ENCODE data around the gene CLK3. TPM values are rescaled to one million over a fixed set of nuclear protein-coding genes. Genes with fewer than 3 reads are reported as not detected.

Gene CLK3
- total and polyA plus RNA-seq, 2 of the 13 experiments (the other 11 are each of a cell fraction or from before 2014, with no cell fraction given) = 41.5 to 82.0 TPM

DNA sequence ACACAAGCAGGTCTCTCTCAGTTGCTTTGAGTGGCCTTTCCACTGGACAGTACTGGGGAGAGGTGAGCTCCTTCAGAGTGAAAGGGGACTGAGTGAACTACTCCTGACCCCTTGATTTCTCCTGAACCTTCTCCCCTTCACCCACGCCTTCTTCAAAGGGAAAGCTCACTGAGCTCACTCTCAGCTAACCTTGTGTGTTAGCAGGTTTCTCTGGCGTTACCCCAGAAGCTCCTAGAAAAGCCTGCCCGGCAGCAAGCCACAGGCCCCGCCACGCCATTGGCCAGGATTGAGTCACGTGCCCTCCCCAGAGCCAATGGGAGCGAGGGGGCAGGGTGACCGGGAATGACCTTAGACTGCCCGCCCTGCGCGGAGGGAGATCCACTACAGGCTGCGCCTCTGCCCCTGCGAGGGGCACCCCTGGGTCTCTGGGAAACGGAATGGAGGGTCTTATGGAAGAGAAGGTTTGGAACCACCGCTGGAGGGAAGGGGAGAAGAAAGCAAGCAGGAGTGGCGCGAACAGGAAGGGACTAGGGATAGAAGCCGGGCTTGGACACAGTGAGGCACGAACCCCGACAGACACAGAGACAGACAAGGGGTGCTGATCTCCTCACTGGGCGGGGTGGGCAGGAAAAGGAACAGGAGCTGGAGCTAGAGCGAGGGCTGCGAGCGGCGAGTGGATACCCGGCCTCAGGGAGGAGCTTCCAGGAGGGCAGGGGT is 17.4 kb upstream of the CLK3 start (continued):
- TF ChIP-seq, protein P1, sequence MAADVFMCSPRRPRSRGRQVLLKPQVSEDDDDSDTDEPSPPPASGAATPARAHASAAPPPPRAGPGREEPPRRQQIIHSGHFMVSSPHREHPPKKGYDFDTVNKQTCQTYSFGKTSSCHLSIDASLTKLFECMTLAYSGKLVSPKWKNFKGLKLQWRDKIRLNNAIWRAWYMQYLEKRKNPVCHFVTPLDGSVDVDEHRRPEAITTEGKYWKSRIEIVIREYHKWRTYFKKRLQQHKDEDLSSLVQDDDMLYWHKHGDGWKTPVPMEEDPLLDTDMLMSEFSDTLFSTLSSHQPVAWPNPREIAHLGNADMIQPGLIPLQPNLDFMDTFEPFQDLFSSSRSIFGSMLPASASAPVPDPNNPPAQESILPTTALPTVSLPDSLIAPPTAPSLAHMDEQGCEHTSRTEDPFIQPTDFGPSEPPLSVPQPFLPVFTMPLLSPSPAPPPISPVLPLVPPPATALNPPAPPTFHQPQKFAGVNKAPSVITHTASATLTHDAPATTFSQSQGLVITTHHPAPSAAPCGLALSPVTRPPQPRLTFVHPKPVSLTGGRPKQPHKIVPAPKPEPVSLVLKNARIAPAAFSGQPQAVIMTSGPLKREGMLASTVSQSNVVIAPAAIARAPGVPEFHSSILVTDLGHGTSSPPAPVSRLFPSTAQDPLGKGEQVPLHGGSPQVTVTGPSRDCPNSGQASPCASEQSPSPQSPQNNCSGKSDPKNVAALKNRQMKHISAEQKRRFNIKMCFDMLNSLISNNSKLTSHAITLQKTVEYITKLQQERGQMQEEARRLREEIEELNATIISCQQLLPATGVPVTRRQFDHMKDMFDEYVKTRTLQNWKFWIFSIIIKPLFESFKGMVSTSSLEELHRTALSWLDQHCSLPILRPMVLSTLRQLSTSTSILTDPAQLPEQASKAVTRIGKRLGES (CRISPR knock-in tag; IDR thresholded peaks at IDR 0.05; ENCODE audit: borderline replicate concordance) = no peak
- TF ChIP-seq, protein P2, sequence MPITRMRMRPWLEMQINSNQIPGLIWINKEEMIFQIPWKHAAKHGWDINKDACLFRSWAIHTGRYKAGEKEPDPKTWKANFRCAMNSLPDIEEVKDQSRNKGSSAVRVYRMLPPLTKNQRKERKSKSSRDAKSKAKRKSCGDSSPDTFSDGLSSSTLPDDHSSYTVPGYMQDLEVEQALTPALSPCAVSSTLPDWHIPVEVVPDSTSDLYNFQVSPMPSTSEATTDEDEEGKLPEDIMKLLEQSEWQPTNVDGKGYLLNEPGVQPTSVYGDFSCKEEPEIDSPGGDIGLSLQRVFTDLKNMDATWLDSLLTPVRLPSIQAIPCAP (CRISPR knock-in tag; IDR thresholded peaks at IDR 0.05; ENCODE audit: low read depth) = no peak
- no peak for TF ChIP-seq ZFP62 (CRISPR knock-in tag; IDR thresholded peaks at IDR 0.05)
- TF ChIP-seq NONO (IDR thresholded peaks at IDR 0.05) = no peak
- peak; percentile 88 for TF ChIP-seq NONO (CRISPR knock-in tag; conservative IDR thresholded peaks at IDR 0.05)
- no peak for TF ChIP-seq ZNF446 (CRISPR knock-in tag; IDR thresholded peaks at IDR 0.05)
- TF ChIP-seq ZSCAN20 (CRISPR knock-in tag; IDR thresholded peaks at IDR 0.05; ENCODE audit: borderline replicate concordance) = no peak
- no peak for TF ChIP-seq ZNF20 (CRISPR knock-in tag; IDR thresholded peaks at IDR 0.05)
- no peak for TF ChIP-seq TP53 (CRISPR knock-in tag; conservative IDR thresholded peaks at IDR 0.05)
- TF ChIP-seq ZNF282 (IDR thresholded peaks at IDR 0.05; ENCODE audit: partially characterized antibody) = no peak
- TF ChIP-seq, protein P3, sequence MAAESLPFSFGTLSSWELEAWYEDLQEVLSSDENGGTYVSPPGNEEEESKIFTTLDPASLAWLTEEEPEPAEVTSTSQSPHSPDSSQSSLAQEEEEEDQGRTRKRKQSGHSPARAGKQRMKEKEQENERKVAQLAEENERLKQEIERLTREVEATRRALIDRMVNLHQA (CRISPR knock-in tag; IDR thresholded peaks at IDR 0.05) = no peak
- TF ChIP-seq JARID2 (CRISPR knock-in tag; IDR thresholded peaks at IDR 0.05; ENCODE audit: insufficient replicate concordance) = no peak
- no peak; the same call in none of the 2 replicates for TF ChIP-seq HDAC2 (CRISPR knock-in tag; IDR thresholded peaks at IDR 0.05)
- no peak; the same call in 1 of the 2 replicates for TF ChIP-seq ZNF343 (CRISPR knock-in tag; IDR thresholded peaks at IDR 0.05)
- TF ChIP-seq, protein P4, sequence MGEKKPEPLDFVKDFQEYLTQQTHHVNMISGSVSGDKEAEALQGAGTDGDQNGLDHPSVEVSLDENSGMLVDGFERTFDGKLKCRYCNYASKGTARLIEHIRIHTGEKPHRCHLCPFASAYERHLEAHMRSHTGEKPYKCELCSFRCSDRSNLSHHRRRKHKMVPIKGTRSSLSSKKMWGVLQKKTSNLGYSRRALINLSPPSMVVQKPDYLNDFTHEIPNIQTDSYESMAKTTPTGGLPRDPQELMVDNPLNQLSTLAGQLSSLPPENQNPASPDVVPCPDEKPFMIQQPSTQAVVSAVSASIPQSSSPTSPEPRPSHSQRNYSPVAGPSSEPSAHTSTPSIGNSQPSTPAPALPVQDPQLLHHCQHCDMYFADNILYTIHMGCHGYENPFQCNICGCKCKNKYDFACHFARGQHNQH (CRISPR knock-in tag; IDR thresholded peaks at IDR 0.05) = peak; percentile 87
- TF ChIP-seq KLF15 (CRISPR knock-in tag; IDR thresholded peaks at IDR 0.05; ENCODE audit: borderline replicate concordance) = no peak
- TF ChIP-seq RARG (CRISPR knock-in tag; IDR thresholded peaks at IDR 0.05; ENCODE audit: low read depth) = no peak
- TF ChIP-seq SUZ12 (IDR thresholded peaks at IDR 0.05; ENCODE audit: low read depth, low read length) = no peak
- TF ChIP-seq, protein P5, sequence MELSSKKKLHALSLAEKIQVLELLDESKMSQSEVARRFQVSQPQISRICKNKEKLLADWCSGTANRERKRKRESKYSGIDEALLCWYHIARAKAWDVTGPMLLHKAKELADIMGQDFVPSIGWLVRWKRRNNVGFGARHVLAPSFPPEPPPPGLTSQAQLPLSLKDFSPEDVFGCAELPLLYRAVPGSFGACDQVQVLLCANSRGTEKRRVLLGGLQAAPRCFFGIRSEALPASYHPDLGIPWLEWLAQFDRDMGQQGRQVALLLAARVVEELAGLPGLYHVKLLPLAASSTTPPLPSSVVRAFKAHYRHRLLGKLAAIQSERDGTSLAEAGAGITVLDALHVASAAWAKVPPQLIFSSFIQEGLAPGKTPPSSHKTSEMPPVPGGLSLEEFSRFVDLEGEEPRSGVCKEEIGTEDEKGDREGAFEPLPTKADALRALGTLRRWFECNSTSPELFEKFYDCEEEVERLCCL (CRISPR knock-in tag; IDR thresholded peaks at IDR 0.05; ENCODE audit: borderline replicate concordance) = no peak
